HL-60 (cell line): ENCODE measurements around the gene ZNF609.
"Not testable (repeated sequence)": the region's sequence is repeated elsewhere in the genome, so short reads cannot be mapped to it uniquely, and the experiment has no call there.

Source experiments
- DNase-seq, 2 experiments: peaks; one replicate each; pipeline ENCODE4 v3.0.0-alpha.2; 2010 to 2020; ENCODE audit warnings: low read depth in 1 of 2, low spot score in 1 of 2
- H3K27ac ChIP-seq: fragments of 250-450 bp; sonication (Bioruptor Pico); replicated peaks from 2 replicates; pipeline ENCODE4 v1.5.1; 2020; ENCODE audit warnings: mild to moderate bottlenecking, moderate library complexity
- H3K27me3 ChIP-seq: fragments of 250-450 bp; sonication (Bioruptor Pico); 2 replicates; pipeline ENCODE4 v1.5.1; 2021; ENCODE audit warnings: mild to moderate bottlenecking, moderate library complexity; ENCODE audit not compliant: insufficient read depth, poor library complexity, severe bottlenecking
- H3K4me3 ChIP-seq: replicated peaks from 2 replicates; pipeline ENCODE4 v1.5.1; 2011; ENCODE audit warnings: mild to moderate bottlenecking, control low read depth, low read length; ENCODE audit not compliant: insufficient read depth
- GABPA ChIP-seq: IDR thresholded peaks from 2 replicates; pipeline ENCODE4 v1.6.1; 2012; ENCODE audit warnings: low read depth
- POLR2AphosphoS5 ChIP-seq: IDR thresholded peaks from 2 replicates; pipeline ENCODE4 v1.6.1; 2012; ENCODE audit warnings: low read depth
- SPI1 ChIP-seq: IDR thresholded peaks from 2 replicates; pipeline ENCODE4 v1.6.1; 2012; ENCODE audit warnings: low read depth, mild to moderate bottlenecking, borderline replicate concordance
- TF ChIP-seq, protein P1 (sequence below): IDR thresholded peaks from one replicate; pipeline ENCODE4 v1.5.1; 2011; ENCODE audit warnings: low read length, control low read depth, inconsistent platforms; ENCODE audit not compliant: insufficient read depth
- TF ChIP-seq, protein P2 (sequence below): IDR thresholded peaks from 2 replicates; pipeline ENCODE4 v1.6.1; 2012; ENCODE audit warnings: low read depth; ENCODE audit not compliant: insufficient replicate concordance

The ZNF609 gene

GRCh38 chr15:64604319-64604718, 143.9 kb downstream of the ZNF609 start:
- TF ChIP-seq, protein P1, sequence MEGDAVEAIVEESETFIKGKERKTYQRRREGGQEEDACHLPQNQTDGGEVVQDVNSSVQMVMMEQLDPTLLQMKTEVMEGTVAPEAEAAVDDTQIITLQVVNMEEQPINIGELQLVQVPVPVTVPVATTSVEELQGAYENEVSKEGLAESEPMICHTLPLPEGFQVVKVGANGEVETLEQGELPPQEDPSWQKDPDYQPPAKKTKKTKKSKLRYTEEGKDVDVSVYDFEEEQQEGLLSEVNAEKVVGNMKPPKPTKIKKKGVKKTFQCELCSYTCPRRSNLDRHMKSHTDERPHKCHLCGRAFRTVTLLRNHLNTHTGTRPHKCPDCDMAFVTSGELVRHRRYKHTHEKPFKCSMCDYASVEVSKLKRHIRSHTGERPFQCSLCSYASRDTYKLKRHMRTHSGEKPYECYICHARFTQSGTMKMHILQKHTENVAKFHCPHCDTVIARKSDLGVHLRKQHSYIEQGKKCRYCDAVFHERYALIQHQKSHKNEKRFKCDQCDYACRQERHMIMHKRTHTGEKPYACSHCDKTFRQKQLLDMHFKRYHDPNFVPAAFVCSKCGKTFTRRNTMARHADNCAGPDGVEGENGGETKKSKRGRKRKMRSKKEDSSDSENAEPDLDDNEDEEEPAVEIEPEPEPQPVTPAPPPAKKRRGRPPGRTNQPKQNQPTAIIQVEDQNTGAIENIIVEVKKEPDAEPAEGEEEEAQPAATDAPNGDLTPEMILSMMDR: no peak
- TF ChIP-seq GABPA (no peak), SPI1 (no peak), POLR2AphosphoS5 (no peak)
- TF ChIP-seq, protein P2, sequence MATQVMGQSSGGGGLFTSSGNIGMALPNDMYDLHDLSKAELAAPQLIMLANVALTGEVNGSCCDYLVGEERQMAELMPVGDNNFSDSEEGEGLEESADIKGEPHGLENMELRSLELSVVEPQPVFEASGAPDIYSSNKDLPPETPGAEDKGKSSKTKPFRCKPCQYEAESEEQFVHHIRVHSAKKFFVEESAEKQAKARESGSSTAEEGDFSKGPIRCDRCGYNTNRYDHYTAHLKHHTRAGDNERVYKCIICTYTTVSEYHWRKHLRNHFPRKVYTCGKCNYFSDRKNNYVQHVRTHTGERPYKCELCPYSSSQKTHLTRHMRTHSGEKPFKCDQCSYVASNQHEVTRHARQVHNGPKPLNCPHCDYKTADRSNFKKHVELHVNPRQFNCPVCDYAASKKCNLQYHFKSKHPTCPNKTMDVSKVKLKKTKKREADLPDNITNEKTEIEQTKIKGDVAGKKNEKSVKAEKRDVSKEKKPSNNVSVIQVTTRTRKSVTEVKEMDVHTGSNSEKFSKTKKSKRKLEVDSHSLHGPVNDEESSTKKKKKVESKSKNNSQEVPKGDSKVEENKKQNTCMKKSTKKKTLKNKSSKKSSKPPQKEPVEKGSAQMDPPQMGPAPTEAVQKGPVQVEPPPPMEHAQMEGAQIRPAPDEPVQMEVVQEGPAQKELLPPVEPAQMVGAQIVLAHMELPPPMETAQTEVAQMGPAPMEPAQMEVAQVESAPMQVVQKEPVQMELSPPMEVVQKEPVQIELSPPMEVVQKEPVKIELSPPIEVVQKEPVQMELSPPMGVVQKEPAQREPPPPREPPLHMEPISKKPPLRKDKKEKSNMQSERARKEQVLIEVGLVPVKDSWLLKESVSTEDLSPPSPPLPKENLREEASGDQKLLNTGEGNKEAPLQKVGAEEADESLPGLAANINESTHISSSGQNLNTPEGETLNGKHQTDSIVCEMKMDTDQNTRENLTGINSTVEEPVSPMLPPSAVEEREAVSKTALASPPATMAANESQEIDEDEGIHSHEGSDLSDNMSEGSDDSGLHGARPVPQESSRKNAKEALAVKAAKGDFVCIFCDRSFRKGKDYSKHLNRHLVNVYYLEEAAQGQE: no peak

DNA sequence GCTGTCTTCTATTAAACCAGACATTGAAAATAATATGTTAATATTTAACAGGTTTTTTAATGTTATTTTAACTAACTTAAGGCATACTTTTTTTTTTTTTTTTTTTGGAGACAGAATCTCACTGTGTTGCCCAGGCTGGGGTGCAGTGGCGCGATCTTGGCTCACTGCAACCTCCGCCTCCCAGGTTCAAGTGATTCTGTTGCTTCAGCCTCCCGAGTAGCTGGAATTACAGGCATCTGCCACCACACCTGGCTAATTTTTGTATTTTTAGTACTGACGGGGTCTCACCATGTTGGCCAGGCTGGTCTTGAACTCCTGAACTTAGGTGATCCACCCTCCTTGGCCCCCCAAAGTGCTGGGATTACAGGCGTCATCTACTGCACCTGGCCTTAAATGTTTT, 147.0 kb downstream of the ZNF609 start:
- not testable (repeated sequence) for H3K4me3 ChIP-seq, H3K27ac ChIP-seq, DNase-seq

More at GRCh38 chr15:64604319-64604718, 143.9 kb downstream of the ZNF609 start:
- DNase-seq: no peak
- Histone ChIP-seq H3K4me3 (no peak overlapping the region), H3K27ac (no peak overlapping the region), H3K27me3 (no peaks in the 10 kb centered on the region)

DNA sequence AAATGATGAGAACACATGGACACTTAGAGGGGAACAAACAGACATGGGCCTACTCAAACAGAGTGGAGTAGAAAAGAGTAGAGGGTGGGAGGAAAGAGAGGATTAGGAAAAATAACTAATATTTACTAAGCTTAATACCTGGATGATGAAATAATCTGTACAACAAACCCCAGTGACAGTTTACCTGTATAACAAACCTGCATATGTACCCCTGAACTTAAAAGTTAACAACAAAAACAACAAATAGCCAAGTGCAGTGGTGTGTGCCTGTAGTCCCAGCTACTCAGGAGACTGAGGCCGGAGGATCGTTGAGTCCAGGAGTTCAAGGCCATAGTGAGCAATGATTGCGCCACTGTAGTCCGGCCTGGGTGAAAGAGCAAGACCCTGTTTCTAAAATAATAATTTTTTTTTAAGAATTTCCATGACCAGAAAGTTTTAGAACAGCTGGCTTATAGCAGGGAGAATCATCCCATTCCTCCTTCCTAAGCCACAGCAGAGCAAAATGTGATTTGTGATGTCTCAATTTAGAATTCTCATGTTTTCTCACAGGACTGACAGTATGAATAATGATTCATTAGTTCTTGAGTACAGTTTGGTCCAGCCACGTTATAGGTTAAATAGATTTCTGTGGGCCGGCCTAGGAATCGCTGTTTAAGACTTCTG, 150.0 kb downstream of the ZNF609 start:
- no peak for TF ChIP-seq SPI1
- TF ChIP-seq GABPA: no peak
- no peak for TF ChIP-seq POLR2AphosphoS5
- TF ChIP-seq, protein P1: no peak
- TF ChIP-seq, protein P2: no peak
- H3K27ac ChIP-seq: no peak overlapping the region
- no peak for DNase-seq
- no peaks in the 10 kb centered on the region for H3K27me3 ChIP-seq
- no peak overlapping the region for H3K4me3 ChIP-seq

More for the DNA sequence above, 147.0 kb downstream of the ZNF609 start:
- not testable (repeated sequence) for H3K27me3 ChIP-seq

- TF ChIP-seq SPI1: no peak
- TF ChIP-seq, protein P2: no peak
- TF ChIP-seq, protein P1: no peak
- no peak for TF ChIP-seq GABPA
- TF ChIP-seq POLR2AphosphoS5: no peak
- DNase-seq: no peak
- Histone ChIP-seq H3K27me3 (no peaks in the 10 kb centered on the region), H3K4me3 (no peak overlapping the region), H3K27ac (no peak overlapping the region)
Measured at GRCh38 chr15:64611085-64611725, 150.8 kb downstream of the ZNF609 start.
